NB4 (cell line): ENCODE measurements around the gene GFM2.

Experiments used
- CTCF ChIP-seq: IDR thresholded peaks from one replicate; pipeline ENCODE4 v1.5.1; 2012; ENCODE audit warnings: low read depth, low read length
- POLR2A ChIP-seq: IDR thresholded peaks from 2 replicates; pipeline ENCODE4 v1.6.1; 2011; ENCODE audit warnings: mild to moderate bottlenecking; ENCODE audit not compliant: insufficient read length; ENCODE audit errors: extremely low read depth

GRCh38 chr5:74762599-74762998 lies 4.3 kb downstream of the GFM2 start:
- no peak for TF ChIP-seq CTCF
- no peak for TF ChIP-seq POLR2A
